HG02763 (cell line): ENCODE data around the gene MARK4.
"Not testable (repeated sequence)": the region's sequence is repeated elsewhere in the genome, so short reads cannot be mapped to it uniquely, and the experiment has no call there.

Source experiments
- ATAC-seq: cut with Tn5 transposase; IDR thresholded peaks from one replicate; pipeline ENCODE4 v1.9.1; 2021; ENCODE audit warnings: mild to moderate bottlenecking, moderate library complexity; ENCODE audit not compliant: unreplicated experiment

MARK4 gene

DNA sequence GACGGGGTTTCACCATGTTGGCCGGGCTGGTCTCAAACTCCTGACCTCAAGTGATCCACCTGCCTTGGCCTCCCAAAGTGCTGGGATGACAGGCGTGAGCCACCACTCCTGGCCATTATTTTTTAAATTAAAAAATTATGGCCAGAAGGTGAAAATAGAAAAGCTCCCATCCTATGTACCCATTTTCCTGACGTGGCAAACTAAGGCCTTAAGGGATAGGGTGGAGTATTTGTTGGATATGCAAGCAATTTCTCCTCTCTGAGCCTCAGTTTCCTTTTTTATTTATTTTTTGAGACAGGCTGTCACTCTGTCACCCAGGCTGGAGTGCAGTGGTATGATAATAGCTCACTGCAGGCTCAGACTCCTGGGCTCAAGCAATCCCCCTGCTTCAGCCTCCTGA is 83.8 kb downstream of the MARK4 start:
- ATAC-seq, result not testable (repeated sequence)

DNA sequence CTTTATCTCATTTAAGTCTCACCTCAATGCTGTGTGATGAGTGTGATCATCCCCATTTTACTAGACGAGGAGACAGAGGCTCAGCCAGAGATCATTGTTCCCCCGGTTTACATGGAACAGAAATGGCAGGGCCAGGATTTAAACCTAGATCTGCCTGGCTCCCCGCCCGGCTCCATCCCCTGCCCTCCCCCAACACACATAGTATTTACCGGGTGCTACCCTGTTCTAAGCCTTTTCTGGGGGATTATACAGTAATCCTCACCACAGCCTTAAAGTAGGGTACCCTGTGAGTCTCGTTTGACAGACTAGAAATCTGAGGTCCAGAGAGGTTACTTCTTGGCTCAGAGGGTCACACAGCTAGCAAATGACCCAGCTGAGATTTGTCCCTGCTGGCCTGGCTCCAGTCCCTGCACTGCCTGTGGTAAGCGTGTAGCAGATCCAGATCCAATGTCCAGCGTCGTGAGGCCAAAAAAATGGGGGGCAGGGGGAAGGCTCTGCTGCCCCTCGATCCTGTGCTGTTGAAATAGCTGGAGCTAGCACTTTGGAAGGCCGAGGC is 85.7 kb downstream of the MARK4 start:
- ATAC-seq, result no peak

DNA sequence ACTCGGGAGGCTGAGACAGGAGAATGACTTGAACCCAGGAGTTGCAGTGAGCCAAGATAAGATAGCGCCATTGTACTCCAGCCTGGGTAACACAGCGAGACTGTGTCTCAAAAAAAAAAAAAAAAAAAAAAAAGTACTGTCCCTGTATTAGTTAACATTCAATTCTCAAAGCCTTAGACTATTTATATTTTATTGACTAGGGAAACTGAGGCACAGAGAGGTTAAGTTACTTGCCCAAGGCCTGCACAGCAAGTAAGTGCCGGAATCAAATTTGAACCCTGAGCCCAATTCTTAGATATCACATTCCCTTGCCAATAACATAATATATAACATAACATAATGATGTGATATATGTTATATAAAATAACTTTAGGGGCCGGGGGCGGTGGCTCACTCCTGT is 88.6 kb downstream of the MARK4 start:
- ATAC-seq, result no peak

DNA sequence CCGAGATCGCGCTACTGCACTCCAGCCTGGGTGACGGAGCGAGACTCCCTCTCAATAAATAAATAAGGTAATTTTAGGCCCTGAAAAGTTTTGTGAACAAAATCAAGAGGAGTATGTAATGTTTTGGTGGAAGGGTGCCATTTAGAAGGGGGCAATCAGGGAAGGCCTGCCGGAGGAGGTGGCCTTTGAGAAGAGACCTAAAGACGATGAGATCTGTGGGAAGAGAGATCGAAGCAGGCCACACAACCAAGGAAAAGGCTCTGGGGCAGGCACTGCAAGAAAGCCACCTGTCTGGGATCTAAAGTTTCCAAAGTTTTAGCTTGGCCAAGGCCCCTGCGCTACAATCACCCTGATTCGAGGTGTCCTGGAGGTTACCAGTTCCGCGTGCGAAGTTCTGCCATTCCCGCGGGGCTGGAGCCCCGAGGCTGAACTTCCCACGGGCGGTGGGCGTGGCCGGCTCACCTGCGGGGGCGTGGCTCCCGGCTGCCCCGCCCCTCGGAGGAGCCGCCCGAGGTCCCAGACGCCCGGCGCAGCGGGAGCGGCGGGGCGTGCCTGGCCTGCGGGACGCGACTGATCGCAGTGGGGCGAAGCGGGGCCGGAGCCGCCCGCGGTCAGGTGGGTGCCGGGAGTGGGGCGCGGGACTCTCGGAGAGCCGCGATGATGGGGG is 89.3 kb downstream of the MARK4 start, which contains the start of gene KLC3:
TSS of gene KLC3 (plus strand) at position 519 of the 667 bp plus-strand sequence. CDS start 4,792 bp downstream, outside the sequence.
- ATAC-seq, result no peak

DNA sequence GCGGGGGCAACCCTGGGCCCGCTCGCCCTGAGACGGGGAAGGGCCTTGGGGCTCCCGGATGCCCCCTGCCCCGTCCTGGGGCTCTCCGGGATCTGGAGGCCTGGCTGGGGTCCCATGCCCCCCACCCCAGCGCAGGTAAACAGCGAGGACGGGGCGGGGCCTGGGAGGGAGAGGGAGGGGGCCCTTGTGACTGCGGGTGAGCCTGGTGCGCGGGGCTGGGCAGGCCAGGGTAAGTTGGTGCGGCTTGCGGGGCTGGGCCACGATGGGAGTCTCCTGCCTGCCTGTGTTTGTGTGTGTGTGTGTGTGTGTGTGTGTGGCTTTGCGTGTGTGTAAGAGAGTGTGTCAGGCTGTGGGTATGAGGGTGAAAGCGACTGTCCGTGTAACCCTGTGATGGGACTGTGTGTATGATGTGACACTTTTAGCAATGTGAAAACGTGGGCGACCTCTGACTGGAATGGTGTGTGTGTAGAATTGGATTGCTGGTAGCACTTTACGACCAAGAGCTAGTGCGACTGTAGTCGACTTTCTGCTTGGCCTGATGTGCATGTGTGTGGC is 89.9 kb downstream of the MARK4 start:
- no peak for ATAC-seq

DNA sequence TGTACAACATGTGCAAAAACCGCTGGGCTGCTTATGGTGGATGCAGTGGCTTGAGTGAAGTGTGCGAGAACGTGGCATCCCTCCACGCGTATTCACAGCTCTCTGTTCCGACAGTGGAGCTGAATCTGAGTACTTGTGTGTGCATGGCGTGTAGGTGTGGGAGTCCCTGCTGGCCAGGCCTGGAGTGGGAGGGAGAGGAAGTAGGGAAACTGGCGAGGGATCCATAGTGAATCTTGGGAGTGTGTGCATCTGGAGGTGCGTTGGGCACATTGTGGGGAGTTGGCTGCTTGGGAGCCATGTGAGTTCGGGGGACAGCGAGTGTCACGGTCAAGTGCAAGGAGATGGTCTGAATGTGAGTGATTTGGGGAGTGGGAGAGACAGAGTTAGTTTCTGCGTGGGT is 91.8 kb downstream of the MARK4 start:
- ATAC-seq, result no peak

DNA sequence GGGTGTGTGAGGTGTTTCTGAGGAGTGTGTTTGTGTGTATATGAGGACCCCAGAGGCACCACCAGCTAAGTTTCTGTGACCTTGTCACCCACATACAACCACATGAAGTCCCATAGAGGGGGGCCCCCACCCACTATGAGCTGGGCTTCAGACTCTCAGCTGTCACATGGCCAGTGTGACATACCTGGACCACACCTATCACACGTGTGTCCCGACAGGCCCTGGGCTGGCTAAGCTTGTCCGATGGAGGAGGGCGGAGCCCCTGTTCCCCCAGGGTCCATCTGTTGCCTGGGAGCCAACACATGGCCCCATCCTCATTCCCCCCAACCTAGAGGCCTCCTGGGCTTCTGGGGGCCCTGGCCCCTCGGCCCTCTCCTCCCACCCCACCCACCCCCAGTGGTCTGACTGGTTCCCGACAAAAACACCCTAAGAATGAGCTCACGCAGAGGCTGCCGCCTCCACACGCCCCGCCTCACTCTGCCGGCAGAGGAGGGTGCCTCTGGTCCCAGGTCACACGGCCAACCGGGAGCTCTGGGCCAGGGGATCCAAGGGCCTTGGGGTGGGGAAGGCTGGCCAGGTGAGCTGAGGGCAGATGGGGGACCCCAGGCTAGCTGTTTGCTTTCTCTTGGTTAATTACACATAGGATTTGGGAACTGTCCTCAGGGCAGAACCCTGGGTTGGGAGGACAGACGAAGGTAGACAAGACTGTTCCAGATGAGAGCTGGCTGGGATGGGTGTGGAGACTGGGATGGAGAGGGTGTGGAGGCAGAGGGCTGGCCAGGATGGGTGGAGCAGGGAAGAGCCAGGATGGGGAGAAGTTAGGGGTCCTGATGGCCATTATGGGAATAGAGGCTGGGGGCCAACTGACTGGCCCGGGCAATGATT is 93.8 kb downstream of the MARK4 start:
- no peak for ATAC-seq

DNA sequence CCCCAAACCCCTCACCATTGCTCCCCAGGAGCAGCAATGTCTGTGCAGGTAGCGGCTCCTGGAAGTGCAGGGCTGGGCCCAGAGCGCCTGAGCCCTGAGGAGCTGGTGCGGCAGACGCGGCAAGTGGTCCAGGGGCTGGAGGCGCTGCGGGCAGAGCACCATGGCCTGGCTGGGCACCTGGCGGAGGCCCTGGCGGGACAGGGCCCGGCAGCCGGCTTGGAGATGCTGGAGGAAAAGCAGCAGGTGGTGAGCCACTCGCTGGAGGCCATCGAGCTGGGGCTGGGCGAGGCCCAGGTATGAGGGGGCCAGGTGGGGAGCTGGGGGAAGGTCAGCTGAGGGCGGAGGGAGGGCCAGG is 94.4 kb downstream of the MARK4 start:
- no peak for ATAC-seq

DNA sequence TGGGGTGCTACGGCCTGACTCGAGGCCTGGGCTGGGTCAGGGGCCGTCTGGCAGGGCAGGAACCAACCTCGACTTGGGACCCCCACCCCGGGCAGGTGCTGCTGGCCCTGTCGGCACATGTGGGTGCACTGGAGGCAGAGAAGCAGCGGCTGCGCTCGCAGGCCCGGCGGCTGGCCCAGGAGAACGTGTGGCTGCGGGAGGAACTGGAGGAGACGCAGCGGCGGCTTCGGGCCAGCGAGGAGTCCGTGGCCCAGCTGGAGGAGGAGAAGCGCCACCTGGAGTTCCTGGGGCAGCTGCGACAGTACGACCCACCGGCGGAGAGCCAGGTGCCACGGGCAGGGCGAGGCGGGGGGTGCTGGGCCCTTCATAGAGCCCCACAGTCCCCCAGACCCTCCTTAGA is 95.4 kb downstream of the MARK4 start:
- no peak for ATAC-seq

DNA sequence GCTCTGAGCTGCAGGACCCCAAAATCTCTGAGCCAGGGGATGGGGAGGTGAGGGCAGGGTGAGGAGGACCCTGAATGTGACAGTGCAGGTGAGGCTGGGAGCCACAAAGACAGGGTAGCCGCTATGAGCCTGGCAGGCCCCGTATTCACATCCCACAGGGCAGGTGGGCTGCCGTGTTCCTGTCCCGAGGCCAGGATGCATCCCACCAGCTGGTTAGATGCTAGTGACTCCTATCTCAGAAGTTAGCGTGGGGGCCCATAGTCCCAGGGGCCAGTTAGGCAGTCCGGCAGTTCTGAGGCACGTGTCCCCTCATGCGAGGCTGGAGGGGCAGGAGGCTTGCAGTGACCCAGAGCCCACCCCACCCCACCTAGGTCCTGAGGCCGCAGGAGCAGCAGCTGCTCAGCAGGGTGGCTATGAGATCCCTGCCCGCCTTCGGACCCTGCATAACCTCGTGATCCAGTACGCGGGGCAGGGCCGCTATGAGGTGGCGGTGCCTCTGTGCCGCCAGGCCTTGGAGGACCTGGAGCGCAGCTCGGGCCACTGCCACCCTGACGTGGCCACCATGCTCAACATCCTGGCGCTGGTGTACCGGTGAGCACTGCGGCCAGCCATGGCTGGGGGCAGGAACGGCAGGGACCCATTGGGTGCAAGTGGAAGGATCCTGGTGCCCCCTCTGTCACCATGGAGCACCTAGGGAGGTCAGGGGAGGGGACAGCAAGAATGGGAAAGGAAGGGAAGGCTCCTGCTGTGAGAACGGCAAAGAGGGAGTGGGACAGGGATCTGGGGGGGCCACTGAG is 96.7 kb downstream of the MARK4 start:
- ATAC-seq, result no peak

DNA sequence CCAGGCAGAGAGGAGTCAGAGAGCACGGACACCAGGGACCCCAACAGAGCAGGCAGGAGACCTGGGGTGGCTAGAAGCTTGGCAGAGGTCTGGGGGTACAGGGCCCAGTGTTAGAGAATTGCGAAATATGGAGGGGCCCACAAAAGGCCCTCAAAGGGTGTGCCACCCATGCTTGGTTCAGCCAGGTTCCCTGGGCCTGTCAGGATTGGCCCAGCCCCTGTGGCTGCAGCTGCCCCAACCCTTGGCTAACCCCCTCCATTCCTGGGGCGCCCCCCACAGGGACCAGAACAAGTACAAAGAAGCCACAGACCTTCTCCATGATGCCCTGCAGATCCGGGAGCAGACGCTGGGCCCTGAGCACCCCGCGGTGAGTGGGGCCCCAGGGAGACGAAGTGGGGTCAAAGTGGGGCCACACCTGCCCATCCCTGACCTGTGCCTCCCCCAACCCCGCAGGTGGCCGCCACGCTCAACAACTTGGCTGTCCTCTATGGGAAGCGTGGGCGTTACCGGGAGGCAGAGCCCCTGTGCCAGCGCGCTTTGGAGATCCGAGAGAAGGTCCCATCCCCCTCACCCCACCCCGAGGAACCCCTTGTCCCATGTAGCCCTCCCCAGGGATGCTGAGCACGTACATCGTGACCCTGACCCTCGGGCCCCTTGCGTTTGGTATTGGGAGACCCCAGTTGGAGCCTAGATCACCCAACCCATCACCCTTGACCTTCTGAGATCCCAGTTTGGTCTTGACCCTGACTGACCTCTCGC is 97.5 kb downstream of the MARK4 start:
- ATAC-seq, result no peak

DNA sequence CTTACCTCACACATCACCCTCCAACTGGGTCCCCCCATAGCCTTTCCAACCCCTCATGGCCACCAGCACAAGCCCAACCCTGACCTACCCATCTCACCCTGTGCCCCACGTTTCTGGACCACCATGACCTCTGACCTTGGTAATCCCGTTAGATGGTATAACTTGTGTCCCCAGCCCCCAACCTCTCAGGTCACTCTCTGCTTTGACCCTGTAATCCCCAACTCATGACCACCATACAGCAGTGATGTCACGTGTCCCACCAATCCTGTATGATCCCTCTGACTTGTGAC is 98.0 kb downstream of the MARK4 start:
- ATAC-seq, result no peak

DNA sequence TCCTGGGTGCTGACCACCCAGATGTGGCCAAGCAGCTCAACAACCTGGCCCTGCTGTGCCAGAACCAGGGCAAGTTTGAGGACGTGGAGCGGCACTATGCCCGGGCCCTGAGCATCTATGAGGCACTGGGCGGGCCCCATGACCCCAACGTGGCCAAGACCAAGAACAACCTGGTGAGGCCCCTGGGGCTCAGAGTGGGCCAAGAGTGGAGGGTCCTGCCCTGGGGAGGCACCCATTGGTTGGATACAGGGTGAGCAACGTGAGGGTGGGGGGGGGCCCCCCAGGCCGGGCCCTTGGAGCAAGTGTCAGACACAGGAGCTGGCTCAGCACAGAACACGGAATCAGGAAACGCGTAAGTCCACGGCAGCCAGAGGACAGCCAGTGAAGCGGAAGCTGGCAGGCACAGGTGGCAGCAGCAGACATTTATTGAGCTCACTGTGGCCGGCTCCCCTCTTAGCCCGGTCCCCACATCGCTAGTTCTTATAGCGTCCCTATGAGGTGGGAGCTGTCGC is 98.4 kb downstream of the MARK4 start:
- no peak for ATAC-seq

DNA sequence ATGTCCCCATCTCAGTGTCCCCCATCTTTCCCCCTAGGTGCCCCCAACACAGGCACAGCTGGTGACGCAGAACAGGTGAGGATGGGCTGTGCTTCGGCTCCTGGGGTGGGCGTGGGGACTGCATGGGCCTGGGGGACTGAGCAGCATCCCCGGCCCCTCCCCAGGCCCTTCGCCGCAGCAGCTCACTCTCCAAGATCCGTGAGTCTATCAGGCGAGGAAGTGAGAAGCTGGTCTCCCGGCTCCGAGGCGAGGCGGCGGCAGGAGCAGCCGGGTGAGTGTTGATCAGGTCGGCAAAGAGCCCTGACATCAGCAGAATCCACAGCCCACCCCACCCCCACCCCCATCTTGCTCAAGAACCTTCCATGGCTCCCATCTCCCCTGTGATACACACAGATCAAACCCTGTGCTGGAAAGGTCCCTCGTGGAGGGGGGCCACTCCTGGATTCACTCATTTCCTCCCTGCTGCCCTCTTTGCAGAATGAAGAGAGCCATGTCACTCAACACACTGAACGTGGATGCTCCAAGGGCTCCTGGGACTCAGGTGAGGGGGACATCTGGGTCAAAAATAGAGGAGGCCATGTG is 99.5 kb downstream of the MARK4 start:
- ATAC-seq, result no peak

DNA sequence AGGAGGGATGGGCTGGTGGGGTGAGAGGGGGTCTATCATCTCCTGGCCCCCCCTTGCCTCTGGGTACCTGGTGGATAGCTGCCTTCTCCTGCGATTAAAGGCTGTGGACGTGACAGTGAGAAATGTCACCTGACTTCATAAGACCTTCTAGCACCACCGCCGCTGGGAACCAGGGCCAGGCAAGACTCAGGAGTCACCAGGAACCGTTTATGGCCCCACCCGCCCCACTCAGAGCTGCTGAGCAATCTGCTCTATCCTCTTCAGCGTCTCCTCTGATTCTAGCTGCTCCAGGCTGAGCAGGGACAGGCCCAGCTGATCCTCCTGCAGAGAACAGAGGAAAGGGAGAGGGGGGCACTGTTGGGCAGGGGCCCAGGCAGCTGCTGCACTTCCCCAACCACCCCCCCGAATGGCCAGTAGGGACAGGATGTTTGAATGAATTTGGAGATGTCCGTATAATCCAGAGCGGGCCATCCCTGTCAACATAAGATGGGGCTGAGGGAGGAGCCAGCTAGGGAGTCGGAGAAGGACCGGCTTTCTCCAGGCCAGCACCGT is 100.4 kb downstream of the MARK4 start:
- ATAC-seq, result no peak

DNA sequence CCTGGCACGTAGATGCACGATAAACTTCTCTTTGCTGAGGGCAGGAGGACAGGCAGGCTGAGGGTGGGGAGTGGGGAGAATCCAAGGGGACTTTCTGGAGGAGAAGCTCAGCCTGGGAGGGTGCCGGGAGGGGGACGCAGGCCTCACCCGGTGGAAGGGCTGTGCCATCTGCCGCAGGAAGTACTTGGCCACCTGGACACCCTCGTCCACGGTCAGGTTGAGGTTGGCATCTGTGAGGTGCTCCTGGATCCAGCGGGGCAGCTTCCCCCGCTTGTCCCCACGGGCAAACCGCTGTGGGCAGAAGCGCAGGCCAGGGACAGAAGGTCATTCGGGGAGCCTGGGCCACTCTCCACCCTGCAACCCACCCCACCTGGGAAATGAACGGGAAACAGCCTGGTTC is 101.0 kb downstream of the MARK4 start:
- no peak for ATAC-seq

DNA sequence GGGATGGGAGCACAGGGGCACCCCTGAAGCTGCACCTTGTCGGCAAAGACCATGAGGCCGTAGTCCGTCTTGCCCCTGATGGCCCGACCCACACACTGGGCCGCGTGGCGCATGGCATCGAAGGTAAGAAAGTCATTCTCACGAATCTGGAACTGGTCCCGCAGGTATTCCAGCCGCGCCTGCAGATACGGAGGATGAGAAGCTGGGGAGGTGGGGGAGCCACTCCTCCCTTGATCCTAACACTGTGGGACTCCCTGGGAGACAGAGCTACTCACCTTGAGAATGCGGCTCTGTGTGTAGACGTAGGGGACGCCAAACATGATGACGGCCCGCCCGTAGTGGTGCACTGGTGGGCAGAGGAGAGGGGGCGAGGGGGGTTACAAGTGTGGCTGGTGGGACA is 101.4 kb downstream of the MARK4 start:
- ATAC-seq, result no peak

DNA sequence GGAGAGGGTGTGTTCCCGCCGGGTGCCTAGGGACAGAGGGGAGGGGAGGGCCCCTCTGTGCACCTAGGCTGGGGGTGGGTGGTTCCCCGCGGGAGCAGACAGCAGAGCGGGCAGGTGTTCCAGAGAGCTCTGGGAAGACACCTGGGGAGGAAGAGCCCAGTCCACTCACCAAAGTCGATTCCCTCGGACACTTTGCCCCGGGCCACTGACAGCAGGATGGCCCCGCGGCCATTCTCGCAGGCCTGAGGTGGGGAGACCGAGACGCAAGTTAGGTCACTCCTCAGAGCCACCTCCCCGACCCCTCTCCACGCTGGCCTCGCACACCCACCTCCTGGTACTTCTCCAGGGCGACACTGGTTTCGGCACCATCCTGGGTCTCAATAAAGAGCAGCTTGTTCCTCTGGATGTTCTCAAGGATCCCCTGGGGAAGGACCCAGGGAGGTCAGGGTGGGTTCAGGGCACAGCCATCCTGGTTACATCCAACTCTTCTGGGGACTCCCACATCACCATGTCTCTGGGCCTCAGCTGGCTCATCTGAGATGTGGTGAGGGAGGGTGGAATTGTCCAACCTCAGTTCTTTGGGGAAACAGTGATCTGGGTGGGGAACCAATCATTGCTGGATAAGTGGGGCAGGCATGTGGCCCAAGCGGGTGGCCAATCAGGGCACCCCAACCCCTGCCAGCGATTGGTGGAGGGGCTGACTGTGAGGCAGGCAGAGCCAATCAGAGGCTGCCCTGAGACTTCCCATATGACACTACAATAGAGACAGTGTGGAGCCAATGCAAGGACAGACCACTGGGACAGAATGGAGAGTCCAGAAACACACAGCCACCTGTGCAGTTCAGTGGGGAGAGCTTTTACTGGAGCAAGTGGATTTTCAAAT is 102.1 kb downstream of the MARK4 start:
- no peak for ATAC-seq
